IPS DF 6.9 (cell line): ENCODE results near the gene GALR2.
A peak's percentile ranks its signal among the peaks of the same experiment; 100 is the strongest.
"Not testable (repeated sequence)": the region's sequence is repeated elsewhere in the genome, so short reads cannot be mapped to it uniquely, and the experiment has no call there.

Experiments used
- DNase-seq: peaks from one replicate; pipeline ENCODE4 v3.0.0-alpha.2; 2013; ENCODE audit warnings: low read depth, low spot score
- H3K27ac ChIP-seq: one replicate; pipeline ENCODE4 v1.5.1; 2013; ENCODE audit warnings: low read length, control low read depth
- H3K27me3 ChIP-seq: 2 replicates; pipeline ENCODE4 v1.6.1; 2013; ENCODE audit warnings: mild to moderate bottlenecking, low read length; ENCODE audit not compliant: control insufficient read depth, insufficient read depth
- H3K36me3 ChIP-seq: 2 replicates; pipeline ENCODE4 v1.6.1; 2013; ENCODE audit warnings: low read length; ENCODE audit not compliant: control insufficient read depth, insufficient read depth
- H3K4me1 ChIP-seq: 2 replicates; pipeline ENCODE4 v1.6.1; 2013; ENCODE audit warnings: low read length; ENCODE audit not compliant: control insufficient read depth, insufficient read depth
- H3K4me3 ChIP-seq: 2 replicates; pipeline ENCODE4 v1.5.1; 2013; ENCODE audit warnings: mild to moderate bottlenecking, low read length
- H3K9me3 ChIP-seq: 2 replicates; pipeline ENCODE4 v1.6.1; 2013; ENCODE audit warnings: low read length, inconsistent platforms; ENCODE audit not compliant: control insufficient read depth, insufficient read depth
- WGBS: extraction: QIAGEN DNeasy Blood & Tissue Kit; methylation state at CpG from one replicate; pipeline ENCODE4 v1.1.7; 2013; ENCODE audit warnings: mixed read lengths, missing lambda C conversion rate; ENCODE audit not compliant: insufficient read length, insufficient coverage; 5-methylcytosine and 5-hydroxymethylcytosine counted together

GALR2 gene

GRCh38 chr17:76072148-76072858, 2.3 kb upstream of the GALR2 start, which contains the start of gene SRP68:
Gene SRP68 (minus strand): TSS chr17:76072517. CDS start chr17:76072491, 26 bp downstream.
- Histone ChIP-seq H3K4me1 (peaks cover 10% of the 10 kb centered on the region), H3K27ac (no peak within 1 kb of the TSS), H3K36me3 (no peaks in the 10 kb centered on the region; the same call in 1 of the 2 replicates), H3K27me3 (peaks cover 36% of the 10 kb centered on the region), H3K4me3 (peak within 1 kb of the TSS; percentile 92; the same call in 1 of the 2 replicates), H3K9me3 (no peaks in the 10 kb centered on the region)
- no peak for DNase-seq
- no CpG with 5 or more reads among the region's 57 CpGs for WGBS

- Histone ChIP-seq H3K27ac (no peak overlapping the region), H3K9me3 (no peaks in the 10 kb centered on the region), H3K36me3 (no peaks in the 10 kb centered on the region; the same call in 1 of the 2 replicates), H3K27me3 (peaks cover 53% of the 10 kb centered on the region), H3K4me1 (peaks cover 22% of the 10 kb centered on the region), H3K4me3 (peak overlapping the region; percentile 46; the same call in 1 of the 2 replicates)
- WGBS, result no CpG with 5 or more reads among the region's 48 CpGs
- DNase-seq, result no peak
Measured at GRCh38 chr17:76075364-76076145, 974 bp downstream of the GALR2 start.

DNA sequence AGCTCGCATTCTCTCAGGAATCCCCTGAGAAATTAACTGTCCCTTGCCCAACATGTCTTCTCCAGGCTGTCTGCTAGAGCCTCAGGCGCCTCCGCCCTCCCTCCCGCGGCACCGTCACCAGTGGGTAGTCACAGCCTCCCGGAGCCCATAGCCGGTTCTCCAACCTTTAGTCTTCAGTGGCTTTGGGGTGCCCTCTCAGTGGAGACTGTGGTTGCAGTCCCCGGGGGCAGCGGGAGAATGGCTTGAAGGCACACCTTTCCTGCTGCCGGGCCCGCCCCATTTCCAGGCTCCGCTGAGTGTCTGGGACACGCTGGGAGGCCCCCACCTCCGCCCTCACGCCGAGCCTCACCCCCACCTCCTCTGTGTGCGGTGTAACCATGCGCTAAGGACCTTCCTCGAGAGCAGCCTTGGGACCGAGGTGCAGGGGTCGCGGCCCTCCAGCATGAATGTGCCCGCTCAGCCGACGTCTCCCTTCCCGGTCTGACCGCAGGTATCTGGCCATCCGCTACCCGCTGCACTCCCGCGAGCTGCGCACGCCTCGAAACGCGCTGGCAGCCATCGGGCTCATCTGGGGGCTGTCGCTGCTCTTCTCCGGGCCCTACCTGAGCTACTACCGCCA, 1.7 kb downstream of the GALR2 start:
- Histone ChIP-seq H3K9me3 (no peaks in the 10 kb centered on the region), H3K4me1 (peaks cover 23% of the 10 kb centered on the region), H3K36me3 (no peaks in the 10 kb centered on the region; the same call in 1 of the 2 replicates), H3K4me3 (peak overlapping the region; percentile 13; the same call in 1 of the 2 replicates), H3K27me3 (peaks cover 53% of the 10 kb centered on the region), H3K27ac (no peak overlapping the region)
- no peak for DNase-seq
- no CpG with 5 or more reads among the region's 41 CpGs for WGBS

DNA sequence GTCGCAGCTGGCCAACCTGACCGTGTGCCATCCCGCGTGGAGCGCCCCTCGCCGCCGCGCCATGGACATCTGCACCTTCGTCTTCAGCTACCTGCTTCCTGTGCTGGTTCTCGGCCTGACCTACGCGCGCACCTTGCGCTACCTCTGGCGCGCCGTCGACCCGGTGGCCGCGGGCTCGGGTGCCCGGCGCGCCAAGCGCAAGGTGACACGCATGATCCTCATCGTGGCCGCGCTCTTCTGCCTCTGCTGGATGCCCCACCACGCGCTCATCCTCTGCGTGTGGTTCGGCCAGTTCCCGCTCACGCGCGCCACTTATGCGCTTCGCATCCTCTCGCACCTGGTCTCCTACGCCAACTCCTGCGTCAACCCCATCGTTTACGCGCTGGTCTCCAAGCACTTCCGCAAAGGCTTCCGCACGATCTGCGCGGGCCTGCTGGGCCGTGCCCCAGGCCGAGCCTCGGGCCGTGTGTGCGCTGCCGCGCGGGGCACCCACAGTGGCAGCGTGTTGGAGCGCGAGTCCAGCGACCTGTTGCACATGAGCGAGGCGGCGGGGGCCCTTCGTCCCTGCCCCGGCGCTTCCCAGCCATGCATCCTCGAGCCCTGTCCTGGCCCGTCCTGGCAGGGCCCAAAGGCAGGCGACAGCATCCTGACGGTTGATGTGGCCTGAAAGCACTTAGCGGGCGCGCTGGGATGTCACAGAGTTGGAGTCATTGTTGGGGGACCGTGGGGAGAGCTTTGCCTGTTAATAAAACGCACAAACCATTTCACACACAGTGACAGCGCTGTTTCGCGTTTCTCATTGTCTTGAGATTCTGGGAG, 2.4 kb downstream of the GALR2 start:
- Histone ChIP-seq H3K27ac (no peak overlapping the region), H3K4me1 (peaks cover 23% of the 10 kb centered on the region), H3K36me3 (no peaks in the 10 kb centered on the region; the same call in 1 of the 2 replicates), H3K9me3 (no peaks in the 10 kb centered on the region), H3K4me3 (peak overlapping the region; percentile 13; the same call in 1 of the 2 replicates), H3K27me3 (peaks cover 53% of the 10 kb centered on the region)
- no peak for DNase-seq
- no CpG with 5 or more reads among the region's 82 CpGs for WGBS

- H3K4me3 ChIP-seq, result no peak overlapping the region
Measured at GRCh38 chr17:76077584-76078110, 3.1 kb downstream of the GALR2 start.

GRCh38 chr17:76078370-76078769, 3.8 kb downstream of the GALR2 start:
- not testable (repeated sequence) for DNase-seq, H3K4me3 ChIP-seq, H3K36me3 ChIP-seq, H3K9me3 ChIP-seq, H3K27ac ChIP-seq
- Histone ChIP-seq H3K4me1 (peaks cover 23% of the 10 kb centered on the region), H3K27me3 (peaks cover 53% of the 10 kb centered on the region)
- no CpG with 5 or more reads among the region's 5 CpGs for WGBS

More at GRCh38 chr17:76077584-76078110, 3.1 kb downstream of the GALR2 start:
- Histone ChIP-seq H3K27ac (no peak overlapping the region), H3K27me3 (peaks cover 53% of the 10 kb centered on the region), H3K9me3 (no peaks in the 10 kb centered on the region), H3K36me3 (no peaks in the 10 kb centered on the region; the same call in 1 of the 2 replicates), H3K4me1 (peaks cover 23% of the 10 kb centered on the region)
- DNase-seq, result no peak
- no CpG with 5 or more reads among the region's 12 CpGs for WGBS

GRCh38 chr17:76078860-76079534, 4.4 kb downstream of the GALR2 start, which contains the start of gene ZACN:
Gene ZACN (plus strand): TSS chr17:76079182. CDS start chr17:76079265, 83 bp downstream.
- WGBS, result no CpG with 5 or more reads among the region's 17 CpGs

GRCh38 chr17:76079535-76079955, 5.0 kb downstream of the GALR2 start:
- H3K4me1 ChIP-seq, result peaks cover 23% of the 10 kb centered on the region
- no peak for DNase-seq
- no peak overlapping the region for H3K27ac ChIP-seq
- H3K9me3 ChIP-seq, result no peaks in the 10 kb centered on the region
- peaks cover 44% of the 10 kb centered on the region for H3K27me3 ChIP-seq
- H3K36me3 ChIP-seq, result no peaks in the 10 kb centered on the region; the same call in 1 of the 2 replicates
- no CpG with 5 or more reads among the region's 9 CpGs for WGBS
- no peak overlapping the region for H3K4me3 ChIP-seq

More at GRCh38 chr17:76078860-76079534, 4.4 kb downstream of the GALR2 start, which contains the start of gene ZACN:
- no peak for DNase-seq
- Histone ChIP-seq H3K4me3 (no peak within 1 kb of the TSS), H3K27ac (no peak within 1 kb of the TSS), H3K4me1 (peaks cover 23% of the 10 kb centered on the region), H3K27me3 (peaks cover 49% of the 10 kb centered on the region), H3K36me3 (no peaks in the 10 kb centered on the region; the same call in 1 of the 2 replicates), H3K9me3 (no peaks in the 10 kb centered on the region)
